GM20000 (cell line): ENCODE results near the gene SLC6A7.
A peak's percentile ranks its signal among the peaks of the same experiment; 100 is the strongest.

ENCODE experiments used
- DNase-seq: peaks from one replicate; pipeline ENCODE4 v3.0.0; 2012; ENCODE audit warnings: low spot score
- CTCF ChIP-seq: IDR thresholded peaks from 2 replicates; pipeline ENCODE4 v1.5.1; 2012; ENCODE audit warnings: mild to moderate bottlenecking, control low read depth; ENCODE audit errors: extremely low read depth, missing control alignments

Gene SLC6A7

GRCh38 chr5:150161242-150162141 is 28.4 kb upstream of the SLC6A7 start:
- peak; percentile 87 for DNase-seq
- peak; percentile 96 for TF ChIP-seq CTCF

GRCh38 chr5:150162142-150162513 is 27.7 kb upstream of the SLC6A7 start:
- DNase-seq: no peak
- no peak for TF ChIP-seq CTCF

DNA sequence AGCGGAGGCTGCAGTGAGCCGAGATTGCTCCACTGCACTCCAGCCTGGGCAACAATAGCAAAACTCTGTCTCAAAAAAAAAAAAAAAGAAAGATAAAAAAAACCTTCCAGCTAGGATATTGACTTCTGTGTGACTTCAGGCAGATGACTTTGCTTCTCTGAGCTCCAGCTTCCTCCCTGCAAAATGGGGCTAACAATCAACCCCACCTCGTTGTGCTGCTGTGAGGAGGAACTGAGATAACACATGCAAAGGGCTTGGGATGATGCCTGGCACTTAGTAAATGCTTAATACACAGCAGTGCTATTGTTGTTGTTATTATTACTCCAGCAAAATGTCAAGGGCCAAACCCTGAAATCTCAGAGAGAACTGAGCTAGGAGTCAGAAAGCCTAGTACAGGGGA is 26.8 kb upstream of the SLC6A7 start:
- no peak for TF ChIP-seq CTCF
- DNase-seq: no peak

DNA sequence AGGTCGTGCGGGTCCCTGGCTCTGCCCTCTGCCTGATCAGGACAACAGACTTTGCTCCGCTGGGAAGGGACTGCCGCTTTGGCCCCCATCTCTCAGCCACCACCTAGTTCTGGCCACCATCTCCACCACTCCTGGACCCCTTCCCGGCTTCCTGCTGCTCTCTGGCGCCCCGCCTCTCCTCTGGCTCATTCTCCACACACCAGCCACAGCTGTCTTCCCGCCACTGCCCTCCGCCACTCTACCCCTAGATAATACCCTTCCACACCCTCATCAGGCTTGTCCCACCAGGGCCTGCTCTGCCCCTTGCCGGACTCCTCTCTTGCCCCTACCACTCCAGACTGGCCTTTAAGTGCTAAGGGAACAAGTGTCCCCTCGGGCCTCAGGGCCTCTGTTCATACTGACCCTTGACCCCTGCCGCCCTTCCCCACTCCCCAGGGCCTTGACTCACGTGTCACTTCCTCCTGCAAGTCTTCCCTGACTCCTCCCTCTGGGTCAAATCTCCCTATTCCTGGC is 26.3 kb upstream of the SLC6A7 start:
- no peak for DNase-seq
- no peak for TF ChIP-seq CTCF

DNA sequence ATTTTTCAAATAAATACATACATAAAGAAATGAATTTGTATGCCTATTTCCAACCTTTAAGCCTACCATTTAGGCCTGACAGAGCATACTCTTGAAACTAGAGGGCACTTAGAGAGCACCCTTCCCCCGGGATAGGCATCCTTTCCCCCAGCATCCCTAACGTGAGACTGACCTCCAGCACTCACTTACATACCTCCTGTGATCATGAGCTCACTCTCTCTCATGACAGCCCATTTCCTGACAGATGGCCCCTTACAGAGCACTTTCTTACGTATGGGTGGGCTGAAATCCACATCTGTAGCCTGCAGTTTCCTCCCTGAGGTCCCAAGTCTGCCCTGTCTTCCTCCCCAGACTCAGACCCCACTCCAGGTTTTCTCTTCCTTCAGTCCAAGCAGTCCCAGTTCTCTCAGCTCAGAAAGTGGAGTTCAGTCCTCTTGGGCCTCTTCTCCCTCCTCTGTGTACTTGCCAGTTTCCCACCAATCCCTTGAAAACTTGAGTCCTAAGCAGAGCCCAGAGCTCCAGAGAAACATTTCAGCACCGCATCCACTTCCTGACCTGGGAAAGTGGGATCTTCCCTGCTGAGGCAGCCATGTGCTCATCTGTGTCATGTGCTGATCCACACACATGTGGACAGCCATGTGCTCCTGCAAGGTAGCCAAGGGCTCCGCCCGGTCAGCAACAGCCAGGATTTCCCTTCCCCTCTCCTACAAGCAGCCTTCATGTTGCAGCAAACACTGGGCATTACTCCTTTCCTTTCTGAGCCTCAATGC is 25.5 kb upstream of the SLC6A7 start:
- no peak for TF ChIP-seq CTCF
- DNase-seq: no peak

DNA sequence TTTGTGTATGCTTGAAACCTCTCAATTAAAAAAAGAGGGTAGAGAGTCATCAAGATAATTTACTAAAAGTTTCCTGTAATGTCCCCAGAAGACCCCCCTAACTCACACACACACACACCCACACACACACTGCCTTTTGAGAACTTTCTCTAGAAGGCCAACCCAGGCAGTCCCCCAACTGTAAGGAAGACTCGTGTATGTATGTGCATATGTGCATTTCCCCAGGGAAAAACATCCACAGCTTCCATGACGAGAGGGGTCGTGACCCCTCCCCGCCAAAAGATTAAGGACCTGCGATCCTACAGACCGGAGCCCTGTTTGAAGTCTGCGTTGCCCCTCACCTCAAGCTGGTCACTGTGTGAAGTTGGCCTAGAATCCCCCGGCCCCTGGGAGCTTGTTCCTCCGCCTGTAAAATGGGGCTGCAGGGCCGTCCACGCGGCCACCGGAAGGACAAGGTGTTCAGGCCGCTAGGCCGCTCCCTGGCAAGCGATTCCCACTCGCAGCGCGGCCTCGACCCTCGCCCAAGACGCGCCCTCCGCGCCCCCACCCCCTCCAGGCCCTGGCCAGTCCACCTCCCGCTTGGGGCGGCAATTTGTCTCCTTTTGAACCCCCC is 23.7 kb upstream of the SLC6A7 start:
- no peak for DNase-seq
- no peak for TF ChIP-seq CTCF
